Breast epithelium (tissue), 3 donors: ENCODE measurements around the gene SYN1.

Source experiments
- CTCF ChIP-seq, 3 donors: fragments of 450-650 bp; IDR thresholded peaks; one replicate each; pipeline ENCODE4 v1.5.1; 2016 to 2017; ENCODE audit warnings: antibody characterized with exemption in 3 of 3, mild to moderate bottlenecking in 3 of 3, moderate library complexity in 3 of 3
- POLR2A ChIP-seq: fragments of 450-650 bp; IDR thresholded peaks from one replicate; pipeline ENCODE4 v1.6.1; 2016; ENCODE audit warnings: antibody characterized with exemption, mild to moderate bottlenecking, moderate library complexity

DNA sequence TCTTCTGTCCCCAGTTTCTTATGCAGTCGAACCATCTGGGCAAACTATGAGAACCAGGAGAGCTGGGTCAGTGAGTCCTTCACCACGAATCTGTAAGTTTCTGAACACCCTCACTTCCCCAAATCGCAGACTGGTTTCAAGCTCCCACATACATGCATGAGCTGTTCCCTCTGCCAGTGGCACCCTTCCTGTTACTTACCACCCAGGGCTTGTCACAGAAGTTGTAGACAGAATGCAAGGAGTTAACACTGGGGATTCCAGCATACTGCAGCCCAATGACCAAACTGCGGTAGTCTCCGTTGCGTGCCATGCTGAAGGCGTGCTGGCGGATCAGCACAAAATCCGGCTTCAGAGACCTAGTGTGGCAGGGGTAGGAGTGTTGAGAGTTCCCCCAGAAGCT is 14.6 kb downstream of the SYN1 start:
- no peak for TF ChIP-seq CTCF (IDR thresholded peaks at IDR 0.05)
- TF ChIP-seq POLR2A: no peak
